HCT116 (cell line): ENCODE data around the gene POPDC2. TPM values are rescaled to one million over a fixed set of nuclear protein-coding genes. Genes with fewer than 3 reads are reported as not detected.
A peak's percentile ranks its signal among the peaks of the same experiment; 100 is the strongest.

Experiments used
- ATAC-seq: fragments of 200-7000 bp; cut with Tn5 transposase; 2 replicates; pipeline ENCODE4 v1.9.1; 2020; ENCODE audit warnings: mild to moderate bottlenecking, moderate library complexity
- BruUV-seq: library from RNA; stranded (reverse); fragments of 400-500 nt; replicated peaks from 2 replicates; lab custom pipeline; 2021; lab: Mats Ljungman, UMichigan
- CTCF ChIA-PET: fragments of 300-600 bp; sonication (Branson Sonifier 250); formaldehyde crosslinking; loops from one replicate; lab custom pipeline; 2021; ENCODE audit warnings: antibody characterized with exemption; lab: Charles Lee
- POLR2A ChIA-PET: fragments of 300-600, 350-600 bp; sonication (Branson Sonifier 250); formaldehyde crosslinking; loops from one replicate; lab custom pipeline; 2021; ENCODE audit warnings: antibody characterized with exemption; lab: Charles Lee
- RAD21 ChIA-PET, 2 experiments: fragments of 300-600 bp; sonication (Branson Sonifier 250); formaldehyde crosslinking; loops; one replicate each; lab custom pipeline; 2023; ENCODE audit warnings: low total read pairs in 2 of 2; ENCODE audit not compliant: uncharacterized antibody in 2 of 2, unreplicated experiment in 2 of 2, low non-redundant PET in 1 of 2; lab: Charles Lee
- DNase-seq: peaks from one replicate; pipeline ENCODE4 v3.0.0-alpha.2; 2010; ENCODE audit warnings: low read depth, low spot score
- H2AFZ ChIP-seq: fragments of 200-600 bp; shearing (Covaris generic), sonication (generic); 2 replicates; pipeline ENCODE4 v1.6.1; 2017; ENCODE audit warnings: low read depth, mixed run types, mixed read lengths, antibody characterized with exemption, low read length; ENCODE audit not compliant: poor library complexity, severe bottlenecking
- H3K27ac ChIP-seq: 2 replicates; pipeline ENCODE4 v1.5.1; 2012; ENCODE audit warnings: low read depth, low read length
- H3K27me3 ChIP-seq: fragments of 200-600 bp; sonication (generic); 2 replicates; pipeline ENCODE4 v1.6.1; 2016; ENCODE audit warnings: mixed run types, low read length, mixed read lengths; ENCODE audit not compliant: insufficient read depth
- H3K36me3 ChIP-seq, 2 experiments: fragments of 200-500 bp in 1 of 2; fragments of 200-600 bp in 1 of 2; sonication (Bioruptor generic) in 1 of 2; sonication (generic) in 1 of 2; 2 replicates each; pipeline versions ENCODE4 v1.5.1 to v1.6.1; 2014 to 2016; ENCODE audit warnings: low read length in 2 of 2, inconsistent platforms in 1 of 2, mixed read lengths in 1 of 2, mixed run types in 1 of 2; ENCODE audit not compliant: insufficient read depth in 2 of 2, control insufficient read depth in 1 of 2
- H3K4me1 ChIP-seq, 2 experiments: fragments of 200-600 bp in 1 of 2; sonication (generic) in 1 of 2; 2 replicates each; pipeline versions ENCODE4 v1.5.1 to v1.6.1; 2012 to 2017; ENCODE audit warnings: low read length in 2 of 2, inconsistent platforms in 1 of 2, mild to moderate bottlenecking in 1 of 2, mixed read lengths in 1 of 2, mixed run types in 1 of 2, moderate library complexity in 1 of 2; ENCODE audit not compliant: insufficient read depth in 2 of 2, control insufficient read depth in 1 of 2
- H3K4me2 ChIP-seq: fragments of 200-600 bp; sonication (generic); 2 replicates; pipeline ENCODE4 v1.6.1; 2017; ENCODE audit warnings: mixed run types, low read length, mixed read lengths
- H3K4me3 ChIP-seq, 2 experiments: fragments of 200-600 bp in 1 of 2; sonication (generic) in 1 of 2; replicated peaks in 1 of 2; 2 replicates each; pipeline ENCODE4 v1.5.1; 2011 to 2016; ENCODE audit warnings: low read length in 2 of 2, control low read depth in 1 of 2, low read depth in 1 of 2, mild to moderate bottlenecking in 1 of 2, mixed read lengths in 1 of 2, mixed run types in 1 of 2
- H3K79me2 ChIP-seq: fragments of 200-600 bp; sonication (generic); 2 replicates; pipeline ENCODE4 v1.6.1; 2017; ENCODE audit warnings: mild to moderate bottlenecking, mixed run types, low read length, moderate library complexity, mixed read lengths; ENCODE audit not compliant: insufficient read depth
- H3K9ac ChIP-seq: fragments of 200-600 bp; sonication (generic); 2 replicates; pipeline ENCODE4 v1.6.1; 2016; ENCODE audit warnings: low read length, mixed read lengths
- H3K9me2 ChIP-seq: fragments of 200-600 bp; sonication (generic), shearing (Covaris generic); 2 replicates; pipeline ENCODE4 v1.6.1; 2017; ENCODE audit warnings: mixed run types, mild to moderate bottlenecking, moderate library complexity; ENCODE audit not compliant: insufficient read depth
- H3K9me3 ChIP-seq, 2 experiments: fragments of 200-500 bp in 1 of 2; fragments of 200-600 bp in 1 of 2; sonication (Bioruptor generic) in 1 of 2; sonication (generic) in 1 of 2; 2 replicates each; pipeline ENCODE4 v1.6.1; 2014 to 2017; ENCODE audit warnings: low read length in 2 of 2, mixed read lengths in 2 of 2, inconsistent platforms in 1 of 2, low read depth in 1 of 2, mild to moderate bottlenecking in 1 of 2, mixed run types in 1 of 2, moderate library complexity in 1 of 2; ENCODE audit not compliant: control insufficient read depth in 1 of 2, insufficient read depth in 1 of 2
- H4K20me1 ChIP-seq: fragments of 200-600 bp; sonication (generic), shearing (Covaris generic); 2 replicates; pipeline ENCODE4 v1.6.1; 2017; ENCODE audit warnings: mixed run types, mild to moderate bottlenecking, moderate library complexity; ENCODE audit not compliant: insufficient read depth
- CBX3 ChIP-seq: IDR thresholded peaks from 2 replicates; pipeline ENCODE4 v1.6.1; 2012; ENCODE audit warnings: low read depth
- CTCF ChIP-seq, 3 experiments: fragments of 200-600 bp in 1 of 3; sonication (generic) in 1 of 3; IDR thresholded peaks in 2 of 3; conservative IDR thresholded peaks in 1 of 3; 2 replicates each; pipeline ENCODE4 v1.5.1; 2012 to 2017; ENCODE audit warnings: low read depth in 2 of 3, low read length in 2 of 3, antibody characterized with exemption in 1 of 3, borderline replicate concordance in 1 of 3, control low read depth in 1 of 3, mild to moderate bottlenecking in 1 of 3, mixed read lengths in 1 of 3, mixed run types in 1 of 3, moderate library complexity in 1 of 3; ENCODE audit not compliant: insufficient read depth in 1 of 3
- ELF1 ChIP-seq: IDR thresholded peaks from 2 replicates; pipeline ENCODE4 v1.6.1; 2012; ENCODE audit warnings: low read depth, borderline replicate concordance
- EZH2 ChIP-seq: fragments of 200-600 bp; sonication (generic); IDR thresholded peaks from 2 replicates; pipeline ENCODE4 v1.6.1; 2017; ENCODE audit warnings: antibody characterized with exemption, mixed run types
- EZH2phosphoT487 ChIP-seq: fragments of 200-600 bp; IDR thresholded peaks from 2 replicates; pipeline ENCODE4 v1.6.1; 2018; ENCODE audit warnings: antibody characterized with exemption, borderline replicate concordance
- FOSL1 ChIP-seq: IDR thresholded peaks from 2 replicates; pipeline ENCODE4 v1.6.1; 2012; ENCODE audit warnings: low read depth
- JUND ChIP-seq: IDR thresholded peaks from 2 replicates; pipeline ENCODE4 v1.6.1; 2012
- POLR2A ChIP-seq: IDR thresholded peaks from 2 replicates; pipeline ENCODE4 v1.7.0; 2011; ENCODE audit warnings: borderline replicate concordance; ENCODE audit not compliant: insufficient read depth, insufficient read length; ENCODE audit errors: extremely low read depth
- RAD21 ChIP-seq: IDR thresholded peaks from 2 replicates; pipeline ENCODE4 v1.6.1; 2012; ENCODE audit warnings: low read depth, mild to moderate bottlenecking
- SRF ChIP-seq: IDR thresholded peaks from 2 replicates; pipeline ENCODE4 v1.6.1; 2012; ENCODE audit warnings: low read depth
- TCF7L2 ChIP-seq: IDR thresholded peaks from 2 replicates; pipeline ENCODE4 v1.7.0; 2011; ENCODE audit warnings: borderline replicate concordance, inconsistent platforms; ENCODE audit not compliant: insufficient read depth, insufficient read length; ENCODE audit errors: extremely low read depth
- YY1 ChIP-seq: IDR thresholded peaks from 2 replicates; pipeline ENCODE4 v1.6.1; 2011; ENCODE audit warnings: low read length, low read depth, moderate library complexity, mild to moderate bottlenecking; ENCODE audit not compliant: insufficient replicate concordance; ENCODE audit errors: extremely low read depth
- intact Hi-C: fragments of 100-400 bp; cut with micrococcal nuclease; formaldehyde crosslinking; loops from 2 replicates; pipeline ENCODE4 v1.10.0; 2022
- total RNA-seq: library from RNA; stranded (reverse); gene quantifications from one replicate; pipeline ENCODE4 v1.2.1, GENCODE V29; 2021; ENCODE audit not compliant: unreplicated experiment

Gene POPDC2
- total RNA-seq, 1 experiment from 2014 or later = 1.6 TPM

GRCh38 chr3:119677641-119677934, 17.2 kb upstream of the POPDC2 start:
- Histone ChIP-seq H3K4me1 (peaks cover 3 to 14% of the 10 kb centered on the region in 2 experiments; a peak in 3 of 4 replicates), H3K27ac (peak overlapping the region; percentile 53; the same call in 1 of the 2 replicates), H3K27me3 (no peaks in the 10 kb centered on the region)
- BruUV-seq = TSS peak; percentile 96
- intact Hi-C loops = loop anchor here (10.0 kb wide), 2 partner anchors 213 to 643 kb away; partner anchors contain the start of genes IGSF11, POGLUT1 and TMEM39A
- TF ChIP-seq YY1 (no peak), ELF1 (no peak), JUND (no peak), TCF7L2 (no peak), POLR2A (no peak), CTCF (IDR thresholded peaks at IDR 0.05 in 2 of 3, conservative IDR thresholded peaks at IDR 0.05 in 1 of 3; ENCODE audit: borderline replicate concordance in 1 of 3, insufficient read depth in 1 of 3, low read depth in 2 of 3, low read length in 2 of 3) (no peak), FOSL1 (no peak), EZH2phosphoT487 (no peak), RAD21 (no peak), SRF (no peak), CBX3 (no peak; the same call in 1 of the 2 replicates), EZH2 (no peak)
- TF ChIP-seq, all 23 proteins: peak for 0
- peak; percentile 8; the same call in 1 of the 2 replicates for ATAC-seq
- POLR2A ChIA-PET = no interaction called here
- Histone ChIP-seq H3K4me2 (peak overlapping the region; percentile 93), H3K9me3 (no peaks in the 10 kb centered on the region), H2AFZ (peak overlapping the region; percentile 95), H3K4me3 (peak overlapping the region; percentile 74 to 87), H3K36me3 (peaks cover 10 to 19% of the 10 kb centered on the region in 2 experiments), H4K20me1 (no peaks in the 10 kb centered on the region), H3K9me2 (no peaks in the 10 kb centered on the region), H3K9ac (peak overlapping the region; percentile 62), H3K79me2 (peaks cover 21% of the 10 kb centered on the region)
- no peak for DNase-seq
- CTCF ChIA-PET = no interaction called here
- RAD21 ChIA-PET = interaction anchor here in 1 of 2 experiments (1.3 kb wide), 1 partner anchor 77 kb away, joined by 3 read pairs; no protein-coding TSS in a partner anchor
